GM12878 (cell line): ENCODE measurements around the gene ATP5PD. TPM values are rescaled to one million over a fixed set of nuclear protein-coding genes. Genes with fewer than 3 reads are reported as not detected.
A peak's percentile ranks its signal among the peaks of the same experiment; 100 is the strongest.
"Not testable (repeated sequence)": the region's sequence is repeated elsewhere in the genome, so short reads cannot be mapped to it uniquely, and the experiment has no call there.

Experiments used
- ATAC-seq: fragments of 200-7000 bp; cut with Tn5 transposase; 3 replicates; pipeline ENCODE4 v1.9.1; 2020; ENCODE audit warnings: mild to moderate bottlenecking, moderate library complexity
- BruUV-seq: library from RNA; stranded (reverse); fragments of 400-500 nt; replicated peaks from 2 replicates; lab custom pipeline; 2021; lab: Mats Ljungman, UMichigan
- CTCF ChIA-PET: fragments of 300-600 bp; sonication (Branson Sonifier 250); formaldehyde crosslinking; extraction: SDS; loops from one replicate; lab custom pipeline; 2021; ENCODE audit warnings: inconsistent platforms; lab: Yijun Ruan, JAX
- POLR2A ChIA-PET: fragments of 350-600 bp; formaldehyde crosslinking; extraction: SDS; loops from one replicate; lab custom pipeline; 2021; ENCODE audit warnings: inconsistent platforms; lab: Charles Lee
- RAD21 ChIA-PET: fragments of 300-600 bp; sonication (Branson Sonifier 250); formaldehyde crosslinking; loops from one replicate; lab custom pipeline; 2023; ENCODE audit warnings: antibody characterized with exemption; ENCODE audit not compliant: unreplicated experiment; lab: Charles Lee
- SMC1A ChIA-PET: fragments of 300-600 bp; sonication (Branson Sonifier 250); formaldehyde crosslinking; loops from one replicate; lab custom pipeline; 2023; ENCODE audit not compliant: unreplicated experiment, uncharacterized antibody; lab: Charles Lee
- DNase-seq: peaks from one replicate; pipeline ENCODE4 v3.0.0-alpha.2; 2011; ENCODE audit warnings: low read depth, low spot score
- FAIRE-seq: peaks from 3 replicates; lab custom pipeline; 2011; peaks lifted over from hg19 to GRCh38; lab: Jason Lieb, UNC
- H2AFZ ChIP-seq: 2 replicates; pipeline ENCODE4 v1.6.0; 2011; ENCODE audit warnings: low read depth, low read length, control low read depth; ENCODE audit not compliant: control insufficient read depth
- H3K27ac ChIP-seq: 2 replicates; pipeline ENCODE4 v1.5.1; 2011; ENCODE audit warnings: control low read depth; ENCODE audit not compliant: control insufficient read depth, insufficient read depth
- H3K27me3 ChIP-seq, 2 experiments: replicated peaks in 1 of 2; 2 replicates each; pipeline versions ENCODE4 v1.6.0 to v1.6.1; 2011; ENCODE audit warnings: low read length in 1 of 2; ENCODE audit not compliant: control insufficient read depth in 2 of 2, insufficient read depth in 2 of 2
- H3K36me3 ChIP-seq, 2 experiments: 2 replicates each; pipeline ENCODE4 v1.5.1; 2011; ENCODE audit warnings: low read length in 1 of 2; ENCODE audit not compliant: control insufficient read depth in 2 of 2, insufficient read depth in 2 of 2
- H3K4me1 ChIP-seq: 2 replicates; pipeline ENCODE4 v1.6.1; 2011; ENCODE audit warnings: mild to moderate bottlenecking, low read length, moderate library complexity, mixed read lengths; ENCODE audit not compliant: control insufficient read depth, insufficient read depth
- H3K4me2 ChIP-seq: 2 replicates; pipeline ENCODE4 v1.6.0; 2011; ENCODE audit warnings: control low read depth; ENCODE audit not compliant: control insufficient read depth, insufficient read depth
- H3K4me3 ChIP-seq: fragments of 200-600 bp; sonication (generic); 2 replicates; pipeline ENCODE4 v1.5.1; 2016
- H3K79me2 ChIP-seq: 2 replicates; pipeline ENCODE4 v1.6.0; 2011; ENCODE audit warnings: low read length; ENCODE audit not compliant: control insufficient read depth, insufficient read depth
- H3K9ac ChIP-seq: 2 replicates; pipeline ENCODE4 v1.8.0; 2011; ENCODE audit warnings: low read length, control low read depth, mixed read lengths; ENCODE audit not compliant: control insufficient read depth, insufficient read depth
- H3K9me3 ChIP-seq: replicated peaks from 3 replicates; pipeline ENCODE4 v1.5.1; 2011; ENCODE audit warnings: mild to moderate bottlenecking, low read length; ENCODE audit not compliant: control insufficient read depth, insufficient read depth
- H4K20me1 ChIP-seq: 2 replicates; pipeline ENCODE4 v1.6.0; 2011; ENCODE audit not compliant: control insufficient read depth, insufficient read depth
- RUNX3 ChIP-seq: IDR thresholded peaks from 2 replicates; pipeline ENCODE4 v1.6.1; 2012; ENCODE audit warnings: low read length, inconsistent platforms
- WGBS: methylation state at CpG from one replicate; pipeline ENCODE4 v1.1.6; 2016; ENCODE audit warnings: low lambda C conversion rate; ENCODE audit not compliant: insufficient replicate concordance, insufficient coverage; ENCODE audit errors: missing lambda C conversion rate; 5-methylcytosine and 5-hydroxymethylcytosine counted together
- in situ Hi-C: fragments of 300-500 bp; cut with MboI; formaldehyde crosslinking; loops from 9 replicates; pipeline ENCODE4 v1.14.3; 2018; ENCODE audit warnings: mixed read lengths
- intact Hi-C: fragments of 100-400 bp; cut with micrococcal nuclease; formaldehyde crosslinking; loops from one replicate; pipeline ENCODE4 v1.14.2; 2022; ENCODE audit not compliant: unreplicated experiment
- polyA plus RNA-seq, 11 experiments: library from polyadenylated mRNA; depleted of rRNA in 4 of 11; unstranded in 6 of 11; stranded (reverse) in 5 of 11; fragments of >200 nt; fragmentation: Nextera tagmentation in 4 of 11; fragmentation: Illumina TruSeq in 1 of 11; extraction: Ambion mirVana in 4 of 11; extraction: Trizol in 1 of 11; gene quantifications; 1 replicate in 1 of 11; 2 replicates in 10 of 11; pipeline versions ENCODE4 v1.2.1 to v1.2.3, GENCODE V29; 2011 to 2016; ENCODE audit warnings: inconsistent platforms in 2 of 11, missing spikeins in 2 of 11, low read depth in 1 of 11
- total RNA-seq, 4 experiments: library from RNA; depleted of rRNA in 3 of 4; stranded (reverse); fragments of >200 nt in 3 of 4; fragmentation: Illumina TruSeq in 1 of 4; extraction: Trizol in 1 of 4; gene quantifications; 2 replicates each; pipeline versions ENCODE4 v1.2.1 to v1.2.3, GENCODE V29; 2013 to 2021

Gene ATP5PD
- total and polyA plus RNA-seq, 10 of the 15 experiments (the other 5 are each of a cell fraction or from before 2014, with no cell fraction given), result 172 to 772 (median 321) TPM

GRCh38 chr17:75026650-75027049, 20.1 kb downstream of the ATP5PD start:
- H3K27ac ChIP-seq, H3K4me3 ChIP-seq, FAIRE-seq, DNase-seq, in situ Hi-C loops, H3K27me3 ChIP-seq, BruUV-seq, H3K9me3 ChIP-seq, H3K4me1 ChIP-seq, H3K79me2 ChIP-seq, CTCF ChIA-PET, H3K36me3 ChIP-seq, H4K20me1 ChIP-seq, intact Hi-C loops, H3K4me2 ChIP-seq, H3K9ac ChIP-seq, ATAC-seq, POLR2A ChIA-PET, H2AFZ ChIP-seq, SMC1A ChIA-PET: not testable (repeated sequence)
- WGBS, result 100% methylated on average over 2 of the region's 2 CpGs
- RAD21 ChIA-PET, result interaction anchor here (3.2 kb wide), 1 partner anchor 65 kb away, joined by 9 read pairs; no protein-coding TSS in a partner anchor

- CTCF ChIA-PET, result interaction anchor here (1.4 kb wide), 1 partner anchor 64 kb away, joined by 3 read pairs; no protein-coding TSS in a partner anchor
- not testable (repeated sequence) for H2AFZ ChIP-seq
- WGBS, result 86% methylated on average over 9 of the region's 9 CpGs
These were observed 21.4 kb downstream of the ATP5PD start for GRCh38 chr17:75025398-75025734.

More at GRCh38 chr17:75025398-75025734, 21.4 kb downstream of the ATP5PD start:
- H3K27me3 ChIP-seq, intact Hi-C loops, H3K27ac ChIP-seq, H3K4me3 ChIP-seq, H3K9ac ChIP-seq, H3K4me1 ChIP-seq, H3K36me3 ChIP-seq, H4K20me1 ChIP-seq, DNase-seq, H3K4me2 ChIP-seq, BruUV-seq, FAIRE-seq, H3K9me3 ChIP-seq, ATAC-seq, H3K79me2 ChIP-seq, in situ Hi-C loops: not testable (repeated sequence)
- ChIA-PET RAD21 (interaction anchor here (3.2 kb wide), 1 partner anchor 64 kb away, joined by 9 read pairs; no protein-coding TSS in a partner anchor), POLR2A (interaction anchor here (0.6 to 1.4 kb wide), 2 partner anchors 9 to 170 kb away, joined by 3 read pairs; no protein-coding TSS in a partner anchor), SMC1A (interaction anchor here (1.3 kb wide), 1 partner anchor 14 kb away, joined by 5 read pairs; no protein-coding TSS in a partner anchor)
- 0 out of 2 replicates have a peak, but pooled peaks have one; percentile 20 for TF ChIP-seq RUNX3
